IMR-90 (cell line): ENCODE measurements around the gene SLC6A3. TPM values are rescaled to one million over a fixed set of nuclear protein-coding genes. Genes with fewer than 3 reads are reported as not detected.

Experiments
- ATAC-seq: fragments of 200-7000 bp; cut with Tn5 transposase; 2 replicates; pipeline ENCODE4 v1.9.1; 2020; ENCODE audit warnings: low read depth, mild to moderate bottlenecking, moderate library complexity
- BruUV-seq: library from RNA; stranded (reverse); fragments of 400-500 nt; replicated peaks from 2 replicates; lab custom pipeline; 2021; lab: Mats Ljungman, UMichigan
- CTCF ChIA-PET: fragments of 300-600 bp; formaldehyde crosslinking; extraction: SDS; loops from one replicate; lab custom pipeline; 2021; ENCODE audit warnings: antibody characterized with exemption; lab: Yijun Ruan, JAX
- POLR2A ChIA-PET: fragments of 300-600 bp; sonication (Branson Sonifier 250); formaldehyde crosslinking; loops from one replicate; lab custom pipeline; 2022; ENCODE audit warnings: antibody characterized with exemption; ENCODE audit not compliant: unreplicated experiment; lab: Charles Lee
- DNase-seq: peaks from one replicate; pipeline ENCODE4 v3.0.0; 2013
- H2AFZ ChIP-seq: replicated peaks from 2 replicates; pipeline ENCODE3; 2013; ENCODE audit warnings: low read length, mild to moderate bottlenecking; ENCODE audit not compliant: poor library complexity
- H2AK5ac ChIP-seq: 2 replicates; pipeline ENCODE4 v1.6.1; 2013; ENCODE audit warnings: low read depth, low read length, inconsistent platforms
- H2AK9ac ChIP-seq: replicated peaks from 2 replicates; pipeline ENCODE3; 2013; ENCODE audit warnings: mild to moderate bottlenecking, low read depth, low read length, moderate library complexity; ENCODE audit not compliant: poor library complexity
- H2BK120ac ChIP-seq: 2 replicates; pipeline ENCODE4 v1.6.1; 2013; ENCODE audit warnings: low read depth, low read length, inconsistent platforms
- H2BK15ac ChIP-seq: 3 replicates; pipeline ENCODE4 v1.6.1; 2013; ENCODE audit warnings: low read depth, low read length, inconsistent platforms
- H2BK20ac ChIP-seq: 2 replicates; pipeline ENCODE4 v1.6.1; 2013; ENCODE audit warnings: low read depth, mild to moderate bottlenecking, inconsistent platforms, low read length, moderate library complexity
- H2BK5ac ChIP-seq: 2 replicates; pipeline ENCODE4 v1.6.1; 2013; ENCODE audit warnings: mild to moderate bottlenecking, low read depth, low read length, inconsistent platforms; ENCODE audit not compliant: poor library complexity, severe bottlenecking
- H3K14ac ChIP-seq: replicated peaks from 2 replicates; pipeline ENCODE4 v1.6.1; 2013; ENCODE audit warnings: low read depth, low read length, inconsistent platforms
- H3K18ac ChIP-seq: 2 replicates; pipeline ENCODE4 v1.6.1; 2013; ENCODE audit warnings: low read depth, low read length, control low read depth
- H3K23ac ChIP-seq: 2 replicates; pipeline ENCODE4 v1.6.1; 2013; ENCODE audit warnings: low read depth, low read length, inconsistent platforms
- H3K27ac ChIP-seq: 2 replicates; pipeline ENCODE4 v1.5.1; 2013; ENCODE audit warnings: mild to moderate bottlenecking, control low read depth, low read length; ENCODE audit not compliant: insufficient read depth
- H3K27me3 ChIP-seq: 2 replicates; pipeline ENCODE4 v1.6.1; 2013; ENCODE audit warnings: low read length; ENCODE audit not compliant: control insufficient read depth, insufficient read depth
- H3K36me3 ChIP-seq: 2 replicates; pipeline ENCODE4 v1.6.1; 2013; ENCODE audit warnings: low read length, mixed read lengths; ENCODE audit not compliant: control insufficient read depth, insufficient read depth
- H3K4ac ChIP-seq: 2 replicates; pipeline ENCODE4 v1.6.1; 2013; ENCODE audit warnings: low read depth, low read length, inconsistent platforms
- H3K4me1 ChIP-seq: 2 replicates; pipeline ENCODE4 v1.6.1; 2013; ENCODE audit warnings: low read length, mixed read lengths; ENCODE audit not compliant: control insufficient read depth, insufficient read depth
- H3K4me2 ChIP-seq: 2 replicates; pipeline ENCODE4 v1.6.1; 2013; ENCODE audit warnings: low read depth, mild to moderate bottlenecking, control low read depth, low read length, moderate library complexity
- H3K4me3 ChIP-seq: 2 replicates; pipeline ENCODE4 v1.5.1; 2013; ENCODE audit warnings: low read depth, mild to moderate bottlenecking, control low read depth, low read length, moderate library complexity; ENCODE audit not compliant: insufficient read depth
- H3K56ac ChIP-seq: 2 replicates; pipeline ENCODE4 v1.6.1; 2013; ENCODE audit warnings: low read length, inconsistent platforms; ENCODE audit not compliant: insufficient read depth; ENCODE audit errors: extremely low read depth
- H3K79me1 ChIP-seq, 2 experiments: 2 replicates each; pipeline ENCODE4 v1.6.1; 2013; ENCODE audit warnings: low read length in 2 of 2, inconsistent platforms in 1 of 2, low read depth in 1 of 2
- H3K9ac ChIP-seq: 2 replicates; pipeline ENCODE4 v1.6.1; 2013; ENCODE audit warnings: low read depth, low read length, control low read depth
- H3K9me1 ChIP-seq: 2 replicates; pipeline ENCODE4 v1.6.1; 2013; ENCODE audit warnings: low read length, inconsistent platforms; ENCODE audit not compliant: insufficient read depth
- H3K9me3 ChIP-seq: 2 replicates; pipeline ENCODE4 v1.6.1; 2013; ENCODE audit warnings: low read length; ENCODE audit not compliant: control insufficient read depth, insufficient read depth
- H4K20me1 ChIP-seq: 2 replicates; pipeline ENCODE4 v1.6.1; 2013; ENCODE audit warnings: low read length, inconsistent platforms; ENCODE audit not compliant: insufficient read depth
- H4K5ac ChIP-seq: 2 replicates; pipeline ENCODE4 v1.6.1; 2013; ENCODE audit warnings: mild to moderate bottlenecking, low read depth, low read length, control low read depth
- H4K8ac ChIP-seq, 2 experiments: 2 replicates each; pipeline ENCODE4 v1.6.1; 2013; ENCODE audit warnings: low read depth in 2 of 2, low read length in 2 of 2, control low read depth in 1 of 2, inconsistent platforms in 1 of 2
- H4K91ac ChIP-seq: 2 replicates; pipeline ENCODE4 v1.6.1; 2013; ENCODE audit warnings: low read depth, low read length, inconsistent platforms; ENCODE audit not compliant: insufficient read depth
- BHLHE40 ChIP-seq: fragments of 150-350 bp; IDR thresholded peaks from 2 replicates; pipeline ENCODE4 v1.6.1; 2016; ENCODE audit warnings: mild to moderate bottlenecking, low read depth, low read length
- CEBPB ChIP-seq: IDR thresholded peaks from 2 replicates; pipeline ENCODE4 v1.6.1; 2012; ENCODE audit warnings: low read depth, low read length, improper control_type of control experiment
- MAFK ChIP-seq: IDR thresholded peaks from 2 replicates; pipeline ENCODE4 v1.6.1; 2012; ENCODE audit warnings: low read depth, low read length, improper control_type of control experiment
- RFX5 ChIP-seq: IDR thresholded peaks from 2 replicates; pipeline ENCODE4 v1.8.0; 2012; ENCODE audit warnings: low read depth, mild to moderate bottlenecking, low read length, moderate library complexity
- SMC3 ChIP-seq: fragments of 150-350 bp; IDR thresholded peaks from 2 replicates; pipeline ENCODE4 v1.6.1; 2016; ENCODE audit warnings: low read depth, mild to moderate bottlenecking, antibody characterized with exemption, low read length, moderate library complexity
- WGBS, 2 experiments: methylation state at CpG; one replicate each; pipeline versions ENCODE4 v1.1.5 to v1.1.7; 2013; ENCODE audit warnings: missing lambda C conversion rate in 2 of 2; ENCODE audit not compliant: insufficient read length in 1 of 2; ENCODE audit errors: extremely low coverage in 2 of 2; 5-methylcytosine and 5-hydroxymethylcytosine counted together
- dilution Hi-C: fragments of 300-500 bp; cut with HindIII; formaldehyde crosslinking; loops from one replicate; pipeline ENCODE4 v1.14.3; 2018; ENCODE audit warnings: low sequenced_read_pairs; ENCODE audit not compliant: unreplicated experiment
- in situ Hi-C: fragments of 300-500 bp; cut with MboI; formaldehyde crosslinking; loops from 3 replicates; pipeline ENCODE4 v1.14.3; 2019; ENCODE audit warnings: low sequenced_read_pairs, inconsistent platforms, mixed read lengths
- intact Hi-C: fragments of 100-400 bp; cut with micrococcal nuclease; formaldehyde crosslinking; loops from 2 replicates; pipeline ENCODE4 v1.10.0; 2022
- polyA plus RNA-seq, 3 experiments: library from polyadenylated mRNA; depleted of rRNA; stranded (reverse); fragments of >200 nt; gene quantifications; 2 replicates each; pipeline ENCODE4 v1.2.3, GENCODE V29; 2012; ENCODE audit warnings: low replicate concordance in 1 of 3
- total RNA-seq: library from RNA; depleted of rRNA; stranded (reverse); fragments of >200 nt; gene quantifications from 2 replicates; pipeline ENCODE4 v1.2.3, GENCODE V29; 2012

The SLC6A3 gene
- total and polyA plus RNA-seq, 2 of the 4 experiments (the other 2 are of a cell fraction): not detected

DNA sequence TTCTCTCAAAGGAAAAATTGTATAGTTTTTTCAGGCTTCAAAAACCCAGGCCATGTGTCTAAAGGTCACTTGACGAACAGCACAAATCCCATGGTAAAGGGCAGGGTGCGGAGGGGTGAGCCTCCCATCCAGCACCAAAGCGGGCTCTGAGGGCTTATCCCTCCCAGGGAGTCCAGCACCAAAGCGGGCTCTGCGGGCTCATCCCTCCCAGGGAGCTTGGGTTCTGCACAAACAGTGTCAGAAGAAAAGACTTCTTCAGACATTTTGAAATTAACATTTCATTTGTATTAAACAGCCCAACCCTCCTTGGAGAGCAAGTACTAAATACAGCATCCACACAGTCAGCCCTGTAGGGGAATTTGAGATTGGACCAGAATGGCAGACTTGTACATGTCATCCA is 57.4 kb downstream of the SLC6A3 start:
- CTCF ChIA-PET: no interaction called here
- no peak overlapping the region for H2AFZ ChIP-seq
- no peak overlapping the region for H2AK9ac ChIP-seq
- no peaks in the 10 kb centered on the region for H3K36me3 ChIP-seq
- no peaks in the 10 kb centered on the region for H4K20me1 ChIP-seq
- H4K8ac ChIP-seq: no peak overlapping the region
- H2BK15ac ChIP-seq: no peak overlapping the region
- no TSS peak for BruUV-seq
- no peak overlapping the region for H3K18ac ChIP-seq
- H2BK120ac ChIP-seq: no peak overlapping the region
- DNase-seq (no peak), ATAC-seq (no peak)
- H3K9ac ChIP-seq: no peak overlapping the region
- H3K23ac ChIP-seq: no peak overlapping the region
- H3K9me1 ChIP-seq: peaks cover 3% of the 10 kb centered on the region; the same call in 1 of the 2 replicates
- in situ Hi-C loops: no loop called here
- no peak overlapping the region for H3K4me3 ChIP-seq
- no peak overlapping the region for H2BK5ac ChIP-seq
- intact Hi-C loops: no loop called here
- POLR2A ChIA-PET: no interaction called here
- H4K91ac ChIP-seq: no peak overlapping the region
- no peak overlapping the region for H3K14ac ChIP-seq
- H3K4me1 ChIP-seq: peaks cover 3% of the 10 kb centered on the region; the same call in 1 of the 2 replicates
- no peaks in the 10 kb centered on the region for H3K79me1 ChIP-seq
- no peak overlapping the region for H3K4ac ChIP-seq
- dilution Hi-C loops: no loop called here
- 60% methylated on average over 1 of the region's 5 CpGs; no CpG with 5 or more reads in 1 of the 2 experiments for WGBS, 2 experiments
- H2BK20ac ChIP-seq: no peak overlapping the region
- no peak overlapping the region for H3K56ac ChIP-seq
- no peaks in the 10 kb centered on the region for H3K9me3 ChIP-seq
- H3K27ac ChIP-seq: no peak overlapping the region
- no peak for TF ChIP-seq MAFK
- no peak for TF ChIP-seq BHLHE40
- TF ChIP-seq CEBPB: no peak
- TF ChIP-seq SMC3: no peak
- TF ChIP-seq RFX5: no peak
- no peak overlapping the region for H3K4me2 ChIP-seq
- H2AK5ac ChIP-seq: no peak overlapping the region
- no peak overlapping the region for H4K5ac ChIP-seq
- H3K27me3 ChIP-seq: peaks cover 45% of the 10 kb centered on the region
